SK-N-SH (cell line): ENCODE data around the gene SLC1A2.

Experiments used
- CTCF ChIP-seq: fragments of 200-600 bp; sonication (generic); IDR thresholded peaks from 2 replicates; pipeline ENCODE4 v1.6.1; 2017; ENCODE audit warnings: antibody characterized with exemption, mild to moderate bottlenecking, moderate library complexity
- ELF1 ChIP-seq: IDR thresholded peaks from 2 replicates; pipeline ENCODE4 v1.4.0; 2012
- EP300 ChIP-seq, 2 experiments: IDR thresholded peaks; 2 replicates each; pipeline versions ENCODE4 v1.4.0 to v1.6.1; 2012; ENCODE audit warnings: borderline replicate concordance in 1 of 2, low read depth in 1 of 2, low read length in 1 of 2
- EZH2phosphoT487 ChIP-seq: fragments of 200-600 bp; sonication (generic); IDR thresholded peaks from 2 replicates; pipeline ENCODE4 v1.6.1; 2017; ENCODE audit warnings: low read depth, mixed run types, mild to moderate bottlenecking, antibody characterized with exemption, moderate library complexity, borderline replicate concordance
- FOXJ3 ChIP-seq: sonication (generic); formaldehyde crosslinking; IDR thresholded peaks from 2 replicates; pipeline ENCODE4 v1.5.1; 2020; ENCODE audit warnings: mild to moderate bottlenecking, missing genetic modification reagents
- MEF2A ChIP-seq: IDR thresholded peaks from 2 replicates; pipeline ENCODE4 v1.4.0; 2012; ENCODE audit warnings: low read depth, borderline replicate concordance
- REST ChIP-seq: IDR thresholded peaks from 2 replicates; pipeline ENCODE4 v1.6.1; 2012; ENCODE audit warnings: mild to moderate bottlenecking, low read depth, low read length, moderate library complexity
- RFX5 ChIP-seq: IDR thresholded peaks from 2 replicates; pipeline ENCODE4 v1.6.1; 2012; ENCODE audit warnings: mild to moderate bottlenecking, improper control_type of control experiment, low read length
- TAF1 ChIP-seq: IDR thresholded peaks from 2 replicates; pipeline ENCODE4 v1.6.1; 2012; ENCODE audit warnings: low read depth, mild to moderate bottlenecking, low read length, moderate library complexity, borderline replicate concordance
- USF2 ChIP-seq: fragments of 150-350 bp; IDR thresholded peaks from 2 replicates; pipeline ENCODE4 v1.6.1; 2017; ENCODE audit warnings: antibody characterized with exemption, low read length, low read depth, borderline replicate concordance
- ZBTB33 ChIP-seq: IDR thresholded peaks from 2 replicates; pipeline ENCODE4 v1.4.0; 2012; ENCODE audit warnings: low read depth, borderline replicate concordance

DNA sequence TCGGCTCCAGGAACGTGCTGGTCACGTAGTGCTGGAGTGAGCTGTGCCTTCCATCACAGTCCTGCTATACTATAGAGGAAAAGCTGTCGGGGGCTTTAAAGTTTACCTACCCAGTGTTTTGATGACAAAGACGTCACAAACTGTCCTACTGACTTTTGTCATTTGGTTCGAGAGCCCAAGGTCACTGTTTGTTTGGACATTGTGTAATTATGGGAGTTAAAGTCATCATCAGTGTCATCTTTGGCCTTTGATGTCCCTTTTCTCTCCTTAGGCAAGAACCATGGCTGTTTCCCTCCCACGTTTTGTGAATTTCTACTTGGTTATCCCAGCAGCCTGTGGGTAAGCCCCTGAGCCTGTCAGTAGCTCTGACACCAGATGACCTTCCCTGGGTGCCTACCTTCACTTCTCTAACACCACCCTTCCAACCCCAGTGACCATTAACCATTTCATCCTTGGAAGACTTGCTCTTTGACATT is 59.3 kb downstream of the SLC1A2 start:
- TF ChIP-seq FOXJ3 (CRISPR knock-in tag) (no peak), ZBTB33 (no peak), CTCF (no peak), MEF2A (no peak), REST (no peak), TAF1 (no peak), EZH2phosphoT487 (no peak), USF2 (no peak), EP300 (IDR thresholded peaks at IDR 0.05; ENCODE audit: borderline replicate concordance in 1 of 2, low read depth in 1 of 2, low read length in 1 of 2) (no peak), RFX5 (no peak), ELF1 (no peak)
